ENCODE results near the gene FOS. TPM values are rescaled to one million over a fixed set of nuclear protein-coding genes. Genes with fewer than 3 reads are reported as not detected.
A peak's percentile ranks its signal among the peaks of the same experiment; 100 is the strongest.

Gene FOS
- total and polyA plus RNA-seq, 2 donors (not counting 1 experiment from before 2014, with no cell fraction given), result 103 to 4,077 TPM

- Histone ChIP-seq H3K27ac (ENCODE audit: low read length in 2 of 2) (no peak overlapping the region), H3K9ac (ENCODE audit: low read length) (no peak overlapping the region), H4K20me1 (ENCODE audit: control insufficient read depth, insufficient read depth, low read length, poor library complexity, severe bottlenecking) (no peaks in the 10 kb centered on the region), H3K27me3 (replicated peaks in 1 of 4; ENCODE audit: control extremely low read depth in 1 of 4, control insufficient read depth in 3 of 4, insufficient read depth in 4 of 4, low read length in 3 of 4) (no peaks in the 10 kb centered on the region), H2AFZ (ENCODE audit: insufficient read depth, low read depth, low read length, poor library complexity, severe bottlenecking) (peak overlapping the region; percentile 38), H3K79me2 (ENCODE audit: control insufficient read depth, insufficient read depth, low read length) (no peaks in the 10 kb centered on the region), H3K36me3 (replicated peaks in 1 of 2; ENCODE audit: control extremely low read depth in 1 of 2, control insufficient read depth in 1 of 2, extremely low read depth in 1 of 2, insufficient read depth in 2 of 2, low read length in 1 of 2) (no peaks in the 10 kb centered on the region), H3K9me3 (ENCODE audit: control extremely low read depth in 1 of 3, control insufficient read depth in 2 of 3, insufficient read depth in 1 of 3, low read length in 2 of 3) (no peaks in the 10 kb centered on the region), H3K4me1 (ENCODE audit: control insufficient read depth in 2 of 2, insufficient read depth in 2 of 2, low read length in 2 of 2) (peaks cover 3 to 15% of the 10 kb centered on the region in 2 donors), H3K4me2 (replicated peaks; ENCODE audit: low read depth, low read length, poor library complexity, severe bottlenecking) (peak overlapping the region; percentile 49), H3K4me3 (ENCODE audit: control extremely low read depth in 1 of 5, extremely low read depth in 1 of 5, insufficient read depth in 1 of 5, low read depth in 2 of 5, low read length in 4 of 5) (no peak overlapping the region)
- WGBS (ENCODE audit: insufficient coverage), result 89% methylated on average over 6 of the region's 9 CpGs
- ATAC-seq (ENCODE audit: low read depth) (no peak), DNase-seq (no peak)
- H3K27ac Mint-ChIP-seq, result no peak overlapping the region
- ChIA-PET CTCF (interaction anchor here (0.7 to 16.5 kb wide), 13 partner anchors 8 to 255 kb away, joined by 3 to 321 read pairs (median 5); partner anchors contain the start of gene NEK9), POLR2A (no interaction called here)
- H3K9me3 Mint-ChIP-seq (ENCODE audit: insufficient read depth), result no peaks in the 10 kb centered on the region
- H3K4me3 Mint-ChIP-seq, result no peak overlapping the region
- peaks cover 14% of the 10 kb centered on the region for H3K4me1 Mint-ChIP-seq
- intact Hi-C loops (cut with micrococcal nuclease), result loop anchor here (1.0 to 10.0 kb wide), 6 partner anchors 120 to 362 kb away; no protein-coding TSS in a partner anchor
- H3K27me3 Mint-ChIP-seq, result no peaks in the 10 kb centered on the region
- TF ChIP-seq, protein P1, sequence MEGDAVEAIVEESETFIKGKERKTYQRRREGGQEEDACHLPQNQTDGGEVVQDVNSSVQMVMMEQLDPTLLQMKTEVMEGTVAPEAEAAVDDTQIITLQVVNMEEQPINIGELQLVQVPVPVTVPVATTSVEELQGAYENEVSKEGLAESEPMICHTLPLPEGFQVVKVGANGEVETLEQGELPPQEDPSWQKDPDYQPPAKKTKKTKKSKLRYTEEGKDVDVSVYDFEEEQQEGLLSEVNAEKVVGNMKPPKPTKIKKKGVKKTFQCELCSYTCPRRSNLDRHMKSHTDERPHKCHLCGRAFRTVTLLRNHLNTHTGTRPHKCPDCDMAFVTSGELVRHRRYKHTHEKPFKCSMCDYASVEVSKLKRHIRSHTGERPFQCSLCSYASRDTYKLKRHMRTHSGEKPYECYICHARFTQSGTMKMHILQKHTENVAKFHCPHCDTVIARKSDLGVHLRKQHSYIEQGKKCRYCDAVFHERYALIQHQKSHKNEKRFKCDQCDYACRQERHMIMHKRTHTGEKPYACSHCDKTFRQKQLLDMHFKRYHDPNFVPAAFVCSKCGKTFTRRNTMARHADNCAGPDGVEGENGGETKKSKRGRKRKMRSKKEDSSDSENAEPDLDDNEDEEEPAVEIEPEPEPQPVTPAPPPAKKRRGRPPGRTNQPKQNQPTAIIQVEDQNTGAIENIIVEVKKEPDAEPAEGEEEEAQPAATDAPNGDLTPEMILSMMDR (IDR thresholded peaks at IDR 0.05), result no peak
- no peak for TF ChIP-seq EZH2 (IDR thresholded peaks at IDR 0.05; ENCODE audit: borderline replicate concordance, insufficient read depth, low read depth, low read length, poor library complexity, severe bottlenecking)
Measured at GRCh38 chr14:75306927-75307699, 28.5 kb downstream of the FOS start.
